DMS 273 (cell line): ENCODE data around the gene NEK6.
A peak's percentile ranks its signal among the peaks of the same experiment; 100 is the strongest.

Experiments used
- DNase-seq: peaks from one replicate; lab custom pipeline; 2025; ENCODE audit not compliant: unreplicated experiment; lab: John Stamatoyannopoulos, UW

The NEK6 gene

DNA sequence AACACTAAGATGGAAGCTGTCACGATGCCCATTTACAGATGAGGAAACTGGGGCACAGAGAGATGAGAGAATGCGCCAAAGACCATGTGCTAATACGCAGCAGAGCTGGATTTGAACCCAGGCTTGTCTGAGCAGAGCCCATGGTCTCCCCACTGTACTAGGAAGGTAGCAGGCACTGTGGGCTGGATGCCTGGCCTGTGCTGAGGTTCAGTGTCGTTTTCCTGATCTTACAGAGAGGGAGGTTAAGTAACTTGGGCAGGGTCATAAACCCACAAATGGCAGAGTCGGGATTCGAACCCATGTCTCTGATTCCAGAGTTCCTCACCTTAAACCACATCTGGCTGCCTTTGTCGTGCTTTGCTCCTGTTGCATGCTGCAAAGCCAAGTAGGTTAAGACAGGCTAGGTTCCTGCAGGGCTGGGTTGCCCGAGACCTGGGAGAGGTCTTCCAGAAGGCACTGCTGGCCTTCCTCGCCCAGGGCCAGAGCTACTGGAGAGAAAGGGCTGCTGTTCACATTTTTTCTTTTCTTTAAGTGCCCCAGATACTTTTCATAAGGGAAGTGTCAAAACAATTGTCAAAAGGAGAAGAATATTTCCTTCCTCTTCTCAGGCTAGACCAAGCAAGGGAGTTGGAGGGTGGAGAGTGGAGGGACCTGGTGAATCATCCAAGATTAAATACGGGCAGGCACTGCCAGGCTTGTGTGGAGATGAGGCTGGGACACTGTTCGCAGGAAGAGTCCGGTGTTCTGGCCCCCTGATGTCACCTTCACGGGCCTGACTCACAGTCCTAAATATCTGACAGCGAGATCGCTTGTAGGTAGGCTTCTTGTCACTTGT is 3.2 kb downstream of the NEK6 start:
- DNase-seq, result no peak

DNA sequence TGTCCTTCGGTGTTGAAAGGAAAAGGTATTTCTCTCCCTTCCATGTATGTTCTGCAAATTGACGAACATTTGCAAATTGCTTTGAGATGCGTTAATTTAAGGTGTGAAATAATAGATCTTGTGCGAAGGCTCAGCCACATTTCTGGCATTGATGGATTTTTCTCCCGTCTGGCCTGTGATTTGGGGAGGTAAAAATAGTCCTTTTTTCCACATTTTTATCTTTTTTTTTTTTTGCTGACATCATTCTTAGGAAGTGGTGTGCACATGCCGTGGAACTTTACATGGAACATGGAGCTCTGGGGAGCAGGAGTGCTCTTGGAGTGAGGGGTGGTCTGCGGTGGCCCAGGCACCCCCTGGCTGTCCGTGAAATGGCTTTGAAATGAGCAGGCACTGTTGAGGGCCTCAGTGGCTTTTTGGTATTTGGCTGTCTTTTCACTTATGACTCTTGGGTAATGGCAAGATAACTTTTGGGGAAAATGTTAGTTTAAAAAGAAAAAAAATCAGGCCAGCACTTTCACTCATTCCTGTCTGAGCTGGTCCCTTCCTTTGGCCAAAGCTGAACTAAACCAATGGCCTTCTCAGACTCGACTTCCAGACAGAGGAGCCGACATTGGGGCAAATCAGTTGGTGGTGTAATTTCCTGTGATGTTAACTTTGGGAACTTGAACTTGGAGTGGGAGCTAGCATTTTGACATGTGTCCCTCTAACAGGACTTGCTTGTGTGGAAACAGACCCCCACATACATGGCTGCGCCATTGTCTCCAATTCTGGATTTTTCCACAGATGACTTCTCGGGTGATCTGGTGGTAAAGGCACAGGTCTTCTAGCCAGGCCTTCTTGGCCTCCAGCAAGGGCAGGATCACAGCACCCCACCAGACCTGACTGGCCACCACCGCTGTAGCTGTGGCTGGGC is 4.2 kb downstream of the NEK6 start:
- no peak for DNase-seq

DNA sequence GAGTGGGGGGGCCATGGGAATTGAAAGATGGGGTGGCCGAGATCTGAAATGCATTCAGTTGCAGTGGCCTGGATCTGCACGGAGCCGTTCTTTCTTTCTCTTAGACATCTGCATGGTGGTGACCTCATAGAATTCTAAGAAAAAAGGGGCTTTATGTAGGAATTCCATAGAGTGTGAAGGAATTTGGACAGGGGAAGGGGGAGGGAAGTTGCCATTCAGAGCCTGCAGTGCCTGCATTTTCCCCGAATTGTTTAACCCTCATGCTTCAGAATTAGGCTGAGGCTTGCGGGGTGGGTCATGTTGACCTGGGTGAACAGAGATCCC is 4.9 kb downstream of the NEK6 start:
- DNase-seq, result no peak

DNA sequence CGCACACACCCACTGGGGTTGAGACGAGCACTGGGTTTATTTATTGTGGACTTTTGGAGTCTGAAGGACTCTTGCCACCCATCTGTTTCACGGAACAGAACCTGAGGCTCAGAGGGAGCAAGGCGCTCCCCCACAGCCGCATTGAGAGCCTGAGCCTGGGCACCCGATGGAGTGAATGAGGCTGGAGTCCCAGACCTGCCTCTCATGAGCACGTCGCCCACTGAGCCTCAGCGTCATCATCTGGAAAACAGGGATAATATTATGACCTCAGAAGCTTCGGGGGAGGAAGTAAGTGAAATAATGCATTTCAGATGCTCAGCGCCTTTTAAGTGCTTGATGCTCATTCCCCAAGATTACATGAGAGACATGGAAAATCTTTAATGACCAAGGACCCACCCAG is 5.5 kb downstream of the NEK6 start:
- DNase-seq, result no peak

DNA sequence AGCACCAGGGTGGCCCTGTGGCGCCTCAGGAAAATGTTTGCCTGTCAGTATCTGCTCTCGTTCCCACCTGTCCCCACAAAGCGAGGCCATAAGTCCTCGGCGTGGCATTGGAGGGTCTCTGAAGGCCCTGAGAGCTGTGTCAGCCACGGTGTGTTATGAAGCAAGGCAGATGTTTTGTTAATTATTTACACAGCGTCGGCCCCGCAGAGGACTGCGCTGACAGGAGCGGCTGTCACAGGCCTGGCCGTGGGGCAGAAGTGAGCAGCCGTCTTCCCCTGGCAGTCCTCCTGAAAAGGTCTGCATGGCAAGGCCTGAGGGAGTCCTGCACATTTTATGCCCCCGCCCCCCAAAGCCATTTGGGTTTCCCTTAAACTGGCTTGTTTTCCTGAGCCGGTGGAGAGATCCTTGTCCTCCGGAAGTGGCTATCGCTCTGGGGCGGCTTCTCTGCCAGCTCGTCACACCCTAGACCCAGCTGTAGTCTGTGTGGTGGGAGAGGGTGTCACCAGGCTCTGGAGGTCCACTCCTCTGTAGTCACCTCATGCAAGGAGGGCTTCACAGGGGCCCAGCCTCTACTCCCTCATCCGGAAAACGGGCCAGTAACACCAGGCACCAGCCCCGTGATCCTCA is 6.2 kb downstream of the NEK6 start:
- no peak for DNase-seq

DNA sequence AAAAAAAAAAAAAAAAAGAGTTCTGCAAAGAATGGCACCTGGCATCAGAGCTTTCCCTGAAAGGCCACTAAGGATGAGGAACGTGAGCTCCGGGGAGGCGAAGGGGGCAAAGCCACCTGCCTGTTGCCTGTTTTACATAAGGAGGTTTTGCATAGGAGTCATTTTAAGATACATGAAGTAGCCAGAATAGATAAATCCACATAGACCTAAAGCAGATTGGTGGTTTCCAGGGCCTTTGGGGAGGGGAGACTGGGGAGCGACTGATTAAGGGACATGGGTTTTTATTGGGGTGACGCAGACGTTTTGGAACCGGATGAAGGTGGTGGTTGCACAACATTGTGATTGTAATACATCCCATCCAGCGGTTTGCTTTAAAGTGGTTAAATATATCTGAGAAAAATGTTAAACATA is 7.1 kb downstream of the NEK6 start:
- DNase-seq, result no peak

DNA sequence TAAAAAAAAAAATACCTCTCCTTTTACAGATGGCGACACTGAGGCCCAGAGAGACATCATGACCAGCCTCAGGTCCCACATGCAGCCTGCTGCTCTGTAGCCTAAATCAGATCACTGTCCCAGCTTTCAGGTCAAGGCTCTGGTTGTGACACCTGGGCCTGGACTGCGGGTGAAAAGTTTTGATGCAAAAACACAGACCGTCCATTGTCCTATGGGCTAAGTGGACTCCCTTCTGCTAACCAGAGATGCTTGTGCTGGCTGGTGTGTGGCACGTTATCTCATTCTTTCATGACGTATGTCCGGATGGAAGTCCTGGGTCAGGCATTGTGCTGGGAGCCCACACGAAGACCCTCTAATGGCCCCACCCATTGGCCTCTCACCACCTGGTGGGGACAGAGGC is 7.8 kb downstream of the NEK6 start:
- DNase-seq, result no peak

DNA sequence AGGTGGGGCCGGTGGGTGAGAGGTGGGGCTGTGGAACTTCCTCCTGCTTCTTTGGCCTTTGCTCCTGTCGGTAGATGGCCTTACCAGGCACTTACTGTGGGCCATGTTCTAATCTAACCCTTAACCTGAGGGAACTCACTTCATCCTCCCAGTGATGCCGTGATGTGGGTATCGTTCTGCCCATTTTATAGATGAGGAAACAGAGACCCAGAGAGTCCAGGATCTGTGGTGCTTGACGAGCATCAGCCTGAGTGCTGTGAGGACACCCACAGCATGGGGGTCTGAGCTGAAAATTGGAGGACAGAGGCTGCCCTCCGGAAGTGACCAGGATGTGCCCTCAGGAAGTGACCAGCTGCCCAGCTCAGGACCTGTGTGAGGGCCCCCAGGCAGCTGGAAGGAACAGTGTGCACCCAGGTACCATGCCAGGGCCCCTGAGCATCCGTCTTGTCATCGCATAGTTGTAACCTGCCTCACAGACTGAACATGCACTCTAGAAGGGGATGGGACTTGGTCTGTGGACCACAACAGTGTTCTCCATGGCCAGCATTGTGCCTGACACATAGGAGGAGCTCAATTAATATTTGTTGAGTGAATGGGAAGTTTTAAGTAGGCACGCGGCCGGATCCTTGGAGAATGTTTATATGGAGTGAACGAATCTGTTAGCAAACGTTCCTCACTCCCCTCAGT is 8.5 kb downstream of the NEK6 start:
- DNase-seq, result no peak

DNA sequence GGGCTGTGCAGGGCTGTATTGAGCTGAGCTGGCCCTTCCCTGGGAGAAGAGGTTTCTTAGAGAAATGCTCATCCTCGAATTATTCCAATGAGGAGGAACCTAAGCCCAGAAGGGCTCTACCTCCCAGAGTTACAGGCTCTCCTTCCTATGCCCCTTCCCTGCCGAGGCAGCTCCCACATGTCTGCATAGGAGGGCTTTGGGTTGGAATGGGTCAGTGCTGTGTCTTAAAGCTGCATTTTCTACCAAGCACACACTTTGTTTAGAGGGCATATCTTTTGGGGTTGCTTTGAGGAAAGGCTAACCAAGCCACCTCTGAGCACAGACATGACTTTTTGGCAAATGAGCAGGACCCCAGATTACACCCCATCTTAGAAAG is 9.1 kb downstream of the NEK6 start:
- peak; percentile 59 for DNase-seq

DNA sequence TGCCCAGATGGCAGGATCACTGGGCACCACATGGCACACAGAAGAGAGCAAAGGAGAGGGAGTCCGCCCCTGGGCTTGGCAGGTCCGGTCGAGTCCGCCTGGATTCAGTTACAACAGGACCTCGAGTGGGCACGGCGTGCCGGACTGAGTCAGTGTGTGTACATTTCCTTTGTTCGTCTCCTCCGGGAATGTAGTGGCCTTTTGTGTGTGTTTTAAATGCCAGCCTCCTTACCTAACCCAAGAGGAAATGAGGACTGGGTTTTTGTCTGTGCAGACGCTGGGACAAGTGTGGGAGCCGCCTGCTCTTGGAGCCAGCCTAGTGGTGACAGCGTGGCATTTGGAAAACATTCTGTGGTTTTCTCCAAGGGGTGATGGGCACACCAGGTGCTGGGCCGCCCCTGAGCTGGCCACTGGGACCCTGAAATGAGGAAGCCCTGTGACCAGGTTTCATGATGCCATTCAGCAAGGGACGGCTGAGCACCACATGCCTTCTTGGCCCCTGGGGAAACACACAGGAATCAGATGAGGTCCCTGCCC is 9.6 kb downstream of the NEK6 start:
- peak; percentile 71 for DNase-seq

DNA sequence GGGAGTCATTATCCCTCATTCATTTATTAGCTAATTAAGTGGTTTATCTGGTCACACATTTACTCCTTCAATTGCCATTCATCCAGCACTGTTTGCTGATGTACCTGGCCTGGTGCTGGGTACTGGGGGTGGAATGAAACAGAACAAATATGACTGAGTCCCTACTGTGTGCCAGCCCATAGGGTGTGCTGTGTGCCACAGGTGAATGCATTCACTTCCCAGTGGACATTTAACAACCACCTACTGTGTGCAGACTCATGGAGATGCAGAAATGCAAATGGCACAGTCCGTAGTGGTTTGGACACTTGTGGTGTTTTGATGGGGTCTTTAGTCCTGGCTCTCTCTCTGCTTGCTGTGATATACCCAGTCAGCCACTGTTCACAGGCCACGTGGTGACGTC is 10.5 kb downstream of the NEK6 start:
- DNase-seq, result no peak

DNA sequence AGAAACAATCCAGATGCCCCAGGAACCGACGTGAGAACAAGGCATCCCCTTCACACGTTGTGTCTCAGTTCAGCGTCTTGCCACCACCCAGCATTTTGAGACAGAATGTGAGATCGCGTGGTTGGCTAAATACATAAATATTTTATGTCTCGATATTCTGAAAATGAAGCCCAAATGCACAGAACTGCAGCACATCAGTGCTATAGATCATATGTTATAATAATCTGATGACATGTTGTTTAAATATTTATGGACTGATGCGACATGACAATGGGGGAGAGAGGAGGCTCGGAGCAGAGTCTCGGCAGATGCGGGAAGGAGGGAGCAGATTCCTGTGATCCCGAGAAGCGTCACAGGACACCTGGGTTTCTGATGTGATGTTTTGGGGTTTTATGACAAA is 10.9 kb downstream of the NEK6 start:
- DNase-seq, result no peak

DNA sequence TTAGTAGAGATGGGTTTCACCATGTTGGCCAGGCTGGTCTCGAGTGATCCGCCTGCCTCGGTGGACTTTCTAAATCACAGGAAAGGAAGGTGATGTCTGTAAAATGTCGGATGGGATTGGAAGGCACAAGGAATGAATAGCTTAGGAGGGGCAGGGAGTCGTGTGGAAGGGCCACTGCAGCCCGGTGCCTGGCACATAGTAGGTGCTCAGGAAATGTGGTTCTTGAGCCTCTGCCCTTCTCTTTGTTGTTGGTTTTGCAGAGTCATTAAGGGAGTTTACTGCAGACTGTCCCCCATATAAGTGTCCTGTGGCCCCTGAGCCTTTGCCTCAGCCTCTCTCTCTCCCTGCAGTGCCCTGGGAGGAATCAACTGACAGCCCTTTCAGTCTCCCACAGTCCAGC is 11.8 kb downstream of the NEK6 start:
- DNase-seq, result no peak

DNA sequence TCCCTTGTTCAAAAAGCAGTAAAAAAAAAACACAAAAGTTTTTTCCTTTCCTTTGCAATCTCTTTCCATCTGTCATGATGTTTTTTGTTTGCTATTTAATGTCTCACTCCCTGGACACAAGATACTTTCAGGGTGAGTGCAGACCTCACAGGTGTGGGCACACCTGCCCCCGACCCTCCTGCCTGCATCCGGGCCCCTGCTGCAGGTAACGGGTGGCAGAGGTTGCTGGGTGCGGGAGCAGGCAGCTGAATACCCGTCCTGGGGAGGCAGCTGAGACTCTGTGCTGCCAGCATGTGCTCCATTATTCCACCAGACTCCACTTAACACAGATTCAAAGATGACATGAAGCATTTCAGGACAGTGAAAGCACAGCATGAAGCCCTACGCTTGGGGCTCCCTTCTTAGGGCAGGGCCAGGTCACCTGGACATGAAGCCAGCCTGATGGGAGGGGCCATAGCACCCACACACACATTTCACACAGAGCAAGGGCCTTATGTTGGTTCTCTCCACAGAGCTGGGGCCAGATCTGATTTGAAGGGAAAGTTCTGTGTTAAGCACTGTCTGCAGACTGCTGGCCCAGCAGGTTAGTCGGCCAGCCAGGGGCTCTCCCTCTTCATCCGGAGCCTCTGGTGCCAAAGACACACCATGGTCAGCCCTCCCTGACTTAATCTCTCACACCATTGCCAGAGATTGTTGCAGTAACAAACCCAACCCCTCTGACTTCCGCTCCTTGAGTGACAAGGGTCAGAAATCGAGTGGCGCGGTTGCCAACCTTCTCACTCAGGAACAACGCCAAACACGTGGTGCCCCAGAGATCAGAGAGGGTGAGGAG is 13.0 kb downstream of the NEK6 start:
- DNase-seq, result no peak

DNA sequence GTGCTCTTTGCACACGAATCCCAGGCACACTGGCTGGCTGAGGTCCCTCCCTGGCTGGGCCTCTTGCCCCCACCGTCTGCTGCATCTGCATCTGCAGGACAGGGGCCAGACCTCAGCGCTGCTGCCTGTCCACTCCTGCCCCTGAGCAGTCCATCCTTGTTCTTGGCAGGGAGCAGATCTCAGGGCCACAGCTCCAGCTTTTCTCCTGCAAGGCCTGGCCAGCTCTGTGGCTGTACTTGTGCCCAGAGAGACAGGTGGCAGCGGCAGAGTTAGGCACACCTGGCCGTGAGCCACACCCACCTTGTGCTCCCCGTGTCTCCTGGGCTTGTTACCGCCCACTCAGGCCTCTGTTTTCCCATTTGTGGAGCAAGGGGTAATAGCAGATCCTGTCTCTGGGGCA is 13.9 kb downstream of the NEK6 start:
- no peak for DNase-seq

DNA sequence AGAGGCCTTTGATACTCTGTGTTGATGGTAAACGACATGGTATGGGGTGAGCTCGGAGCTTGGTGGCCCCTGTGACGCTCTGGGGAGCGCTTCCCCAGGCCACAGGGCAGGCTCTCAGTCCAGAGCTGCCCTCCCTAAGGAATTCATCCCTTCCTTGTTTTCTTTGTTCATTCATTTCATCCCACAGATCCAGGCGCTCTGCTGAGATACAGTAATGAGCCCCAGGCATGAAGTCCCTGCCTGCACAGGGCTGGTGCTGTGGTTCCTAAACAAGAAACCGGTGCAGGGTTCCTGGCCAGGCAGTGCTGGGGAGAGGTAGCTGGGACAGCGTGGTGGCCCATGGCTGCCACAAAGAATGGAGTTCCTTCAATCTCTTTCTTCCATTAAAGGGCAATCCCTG is 14.4 kb downstream of the NEK6 start:
- DNase-seq, result no peak

DNA sequence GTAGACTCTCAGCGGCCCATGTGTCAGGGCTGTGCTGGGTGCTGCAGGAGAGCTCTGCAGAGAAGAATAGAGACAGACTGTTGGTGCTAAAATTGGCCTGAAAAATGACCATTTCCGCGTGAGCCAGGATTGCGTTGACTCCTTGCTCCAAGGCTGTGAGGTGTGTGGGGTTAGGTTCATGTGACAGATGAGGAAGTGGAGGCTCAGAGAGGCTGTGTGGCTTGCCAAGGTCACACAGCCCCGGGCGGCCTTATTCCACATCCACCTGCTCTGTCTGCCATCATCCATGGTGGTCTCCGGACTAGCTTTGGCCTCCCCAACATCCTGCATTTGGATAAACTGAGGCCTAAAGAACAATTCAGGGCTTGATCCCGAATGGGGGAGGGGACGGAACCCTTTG is 15.2 kb downstream of the NEK6 start:
- no peak for DNase-seq

DNA sequence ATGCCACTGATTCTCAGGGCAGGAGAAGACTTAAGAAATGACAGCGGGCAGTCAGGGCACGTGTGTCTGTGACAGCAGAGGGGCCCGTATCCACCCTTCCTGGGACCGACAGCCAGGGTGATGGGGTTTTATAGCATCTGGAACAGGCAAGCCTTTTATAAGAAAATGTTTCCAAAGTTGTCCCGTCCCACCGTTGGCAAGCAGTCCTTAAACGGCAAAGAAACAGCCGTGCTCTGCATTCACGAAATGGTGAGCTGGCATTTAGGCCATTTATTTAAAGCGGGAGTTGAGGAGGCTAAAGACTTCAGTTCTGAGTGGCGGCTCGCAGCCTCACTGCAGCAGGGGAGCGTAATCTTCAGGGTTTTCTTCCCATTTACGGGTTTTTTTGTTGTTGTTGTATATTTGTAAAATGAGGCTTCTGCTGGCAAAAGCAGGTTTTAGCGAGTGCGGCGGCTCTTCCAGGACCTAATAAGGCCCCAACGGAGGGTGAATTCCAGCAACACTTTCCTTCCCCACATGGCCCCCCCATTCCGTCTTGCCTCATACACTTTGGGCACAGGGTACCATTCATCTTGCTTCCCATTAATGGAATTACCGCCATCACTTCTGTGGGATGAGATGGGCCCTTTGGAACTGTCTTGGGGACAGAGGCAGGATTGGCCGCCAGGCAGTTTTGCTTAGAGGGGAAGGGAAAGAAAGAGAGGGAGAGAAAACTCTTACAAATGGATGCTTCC is 15.8 kb downstream of the NEK6 start:
- no peak for DNase-seq

DNA sequence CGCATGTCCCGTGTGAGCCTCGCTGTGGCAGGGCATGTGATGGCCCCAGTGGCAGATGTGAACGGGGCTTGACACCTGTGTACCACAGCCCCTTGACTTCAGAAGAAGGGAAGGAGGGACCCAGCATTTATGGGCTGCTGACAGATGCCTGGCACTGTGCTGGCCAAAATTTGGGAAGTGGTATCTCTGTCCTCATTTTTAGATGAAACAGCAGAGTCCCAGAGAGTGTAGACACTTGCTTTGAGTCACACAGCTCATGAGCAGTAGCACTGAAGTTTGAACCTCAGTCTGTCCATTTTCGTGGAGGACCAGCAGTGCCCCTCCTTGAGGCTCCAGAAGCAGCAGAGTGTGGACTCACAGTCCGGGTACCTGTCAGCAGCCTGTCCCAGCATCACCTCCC is 16.5 kb downstream of the NEK6 start:
- no peak for DNase-seq

DNA sequence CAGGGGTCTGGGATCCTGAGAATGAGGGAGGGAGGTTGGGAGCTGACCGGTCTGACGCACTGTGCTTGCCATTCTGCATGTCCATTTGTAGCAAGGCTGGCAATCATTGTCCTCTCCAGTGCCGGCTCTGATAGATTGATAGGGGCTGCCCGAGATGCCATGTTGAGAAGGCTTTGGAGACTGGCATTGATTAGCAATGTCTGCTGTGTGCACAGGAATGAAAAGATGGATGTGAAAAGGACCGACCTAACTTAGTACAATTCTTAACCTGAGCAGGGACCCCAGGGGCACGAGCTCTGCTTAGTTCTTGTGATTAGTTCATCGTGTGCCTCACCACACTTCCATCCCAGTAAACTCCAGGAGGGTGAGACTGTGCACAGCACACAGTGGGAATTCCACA is 17.0 kb downstream of the NEK6 start:
- DNase-seq, result no peak
